Measurements from ENCODE around the gene BTD.

DNA sequence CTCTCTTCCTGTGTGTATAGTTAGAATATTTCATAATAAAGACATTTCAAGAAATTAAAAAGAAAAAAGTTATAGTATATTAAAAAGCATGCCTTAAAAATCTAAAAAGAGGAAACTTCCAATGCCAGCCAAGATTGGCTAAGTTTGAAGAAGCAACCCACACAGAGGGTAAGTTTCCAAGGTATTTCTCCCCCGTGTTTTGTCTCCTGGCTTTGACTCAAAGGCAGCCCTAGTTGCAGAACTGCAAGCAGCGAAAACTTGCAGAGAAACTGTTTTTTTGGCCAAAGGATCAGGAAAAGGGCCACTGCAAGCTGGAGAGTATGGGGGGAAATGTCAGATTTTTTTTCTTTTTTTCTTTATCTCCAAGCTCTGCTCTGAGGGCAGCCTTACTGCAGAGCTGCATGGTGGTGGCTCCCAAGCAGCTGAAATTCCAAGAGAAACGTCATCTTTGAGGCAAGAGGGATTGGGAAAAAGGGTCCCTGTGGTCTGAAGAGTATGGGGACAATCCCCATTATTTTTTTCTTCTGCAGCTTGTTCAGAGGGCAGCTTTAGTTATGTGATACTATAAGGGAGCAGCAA is 23.2 kb upstream of the BTD start:
- no peak for TF ChIP-seq POLR2A (IDR thresholded peaks at IDR 0.05; ENCODE audit: low read length)
- no peak for TF ChIP-seq GATA1 (IDR thresholded peaks at IDR 0.05; ENCODE audit: low read depth, low read length)

All from erythroblast (primary cell).